GM19099 (cell line): ENCODE results near the gene ACACA.

Source experiments
- POLR2A ChIP-seq: IDR thresholded peaks from 3 replicates; pipeline ENCODE4 v1.6.1; 2011; ENCODE audit warnings: low read depth; ENCODE audit not compliant: insufficient read length; ENCODE audit errors: extremely low read depth

The ACACA gene

DNA sequence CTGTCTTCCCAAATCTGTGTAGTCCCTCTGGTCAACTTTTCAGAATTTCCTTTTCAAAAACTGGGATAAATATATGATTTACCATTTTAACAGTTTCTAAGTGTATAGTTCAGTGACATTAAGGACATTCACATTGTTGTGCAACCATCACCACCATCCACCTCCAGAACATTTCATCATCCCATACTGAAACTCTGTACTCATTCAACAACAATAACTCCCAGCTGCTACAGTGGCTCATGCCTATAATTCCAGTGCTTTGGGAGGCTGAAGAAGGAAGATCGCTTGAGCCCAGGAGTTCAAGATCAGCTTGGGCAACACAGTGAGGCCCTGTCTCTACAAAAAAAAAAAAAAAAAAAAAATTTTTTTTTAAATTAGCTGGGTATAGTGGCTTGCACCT, 326.9 kb downstream of the ACACA start:
- TF ChIP-seq POLR2A: no peak

DNA sequence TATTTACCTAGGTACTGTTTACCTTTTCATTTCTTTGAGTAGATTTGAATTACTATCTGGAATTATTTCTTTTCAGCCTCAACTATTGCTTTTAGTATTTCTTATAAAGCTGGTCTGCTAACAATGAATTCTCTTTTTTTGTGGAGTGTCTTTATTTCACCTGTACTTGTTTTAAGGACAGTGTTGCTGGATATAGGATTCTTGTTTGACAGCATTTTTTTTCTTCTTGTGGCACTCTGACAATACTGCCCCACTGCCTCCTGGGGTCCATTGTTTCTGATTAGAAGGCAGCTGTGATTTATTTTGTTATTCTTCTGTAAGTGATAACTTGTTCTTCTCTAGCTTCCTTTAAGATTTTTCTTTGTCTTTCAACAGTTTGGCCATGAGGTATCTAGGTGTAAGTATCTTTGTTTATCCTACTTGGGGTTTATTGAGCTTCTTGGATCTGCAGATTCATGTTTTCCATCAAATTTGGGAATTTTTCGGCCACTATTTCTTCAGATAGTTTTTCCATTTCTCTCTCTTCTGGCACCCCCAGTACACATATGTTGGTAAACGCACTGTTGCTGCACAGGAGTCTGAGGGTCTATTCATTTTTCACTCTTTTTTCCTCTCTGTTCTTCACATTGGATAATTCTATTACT, 327.4 kb downstream of the ACACA start:
- TF ChIP-seq POLR2A: no peak

DNA sequence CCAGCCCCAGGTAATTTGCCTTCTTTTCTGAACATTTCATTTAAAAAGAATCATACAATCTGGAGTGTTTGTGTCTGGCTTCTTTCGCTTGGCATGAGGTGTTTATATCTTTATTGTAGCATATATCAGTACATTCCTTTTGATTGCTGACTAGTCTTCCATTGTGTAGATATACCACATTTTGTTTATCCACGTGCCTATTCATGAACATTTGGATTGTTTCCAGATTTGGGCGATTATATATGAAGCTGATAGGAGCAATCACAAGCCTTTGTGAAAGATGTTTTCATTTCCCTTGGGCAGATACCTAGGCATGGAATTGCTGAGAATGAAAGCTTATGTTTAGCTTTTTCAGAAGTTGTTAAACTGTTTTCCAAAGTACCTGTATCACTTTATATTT, 337.5 kb downstream of the ACACA start:
- no peak for TF ChIP-seq POLR2A

DNA sequence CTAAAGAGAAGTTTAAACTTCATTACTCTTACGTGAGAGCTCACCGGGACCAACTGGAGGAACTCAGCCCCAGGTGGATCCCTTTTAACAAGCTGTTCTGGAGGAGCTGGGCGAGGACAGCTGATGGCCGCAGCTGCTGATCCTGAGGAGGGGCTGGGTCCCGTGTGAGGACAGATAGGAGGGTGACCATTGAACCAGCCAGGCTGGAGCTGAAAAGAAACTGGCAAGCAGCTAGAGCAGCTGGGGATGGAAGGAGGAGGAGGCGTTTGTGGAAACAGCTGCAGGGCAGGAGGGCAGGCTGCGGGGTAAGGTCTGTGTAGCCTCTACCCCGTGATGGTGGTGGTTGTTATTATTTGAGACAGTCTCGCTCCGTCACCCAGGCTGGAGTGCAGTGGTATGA, 338.4 kb downstream of the ACACA start:
- TF ChIP-seq POLR2A: no peak

DNA sequence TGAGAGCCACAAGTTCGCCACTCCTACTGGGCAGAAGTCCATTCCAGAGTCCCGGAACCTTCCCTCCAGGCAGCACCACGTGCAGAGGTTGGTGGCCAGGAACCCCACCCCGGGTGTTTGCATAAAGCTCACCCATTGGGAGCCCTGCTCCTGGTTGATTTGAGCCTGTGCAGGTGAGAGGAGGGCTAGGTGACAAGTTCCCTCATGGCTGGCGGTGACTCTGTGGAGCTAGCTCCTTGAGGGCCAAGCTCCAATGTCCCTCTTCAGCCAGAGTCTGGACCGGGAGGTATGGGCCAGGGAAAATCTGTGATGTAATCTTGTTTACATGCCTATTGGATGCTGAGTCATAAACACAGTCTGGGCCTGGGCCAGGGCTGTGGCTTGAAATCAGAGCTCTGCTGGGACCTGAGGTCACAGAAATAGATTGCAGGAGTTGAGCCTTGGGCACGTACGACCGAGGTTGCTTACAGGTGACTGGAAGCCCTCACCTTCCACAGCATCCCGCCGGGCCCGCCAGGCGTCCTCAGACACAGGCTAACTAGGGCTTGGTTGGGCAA, 339.0 kb downstream of the ACACA start:
- TF ChIP-seq POLR2A: no peak

DNA sequence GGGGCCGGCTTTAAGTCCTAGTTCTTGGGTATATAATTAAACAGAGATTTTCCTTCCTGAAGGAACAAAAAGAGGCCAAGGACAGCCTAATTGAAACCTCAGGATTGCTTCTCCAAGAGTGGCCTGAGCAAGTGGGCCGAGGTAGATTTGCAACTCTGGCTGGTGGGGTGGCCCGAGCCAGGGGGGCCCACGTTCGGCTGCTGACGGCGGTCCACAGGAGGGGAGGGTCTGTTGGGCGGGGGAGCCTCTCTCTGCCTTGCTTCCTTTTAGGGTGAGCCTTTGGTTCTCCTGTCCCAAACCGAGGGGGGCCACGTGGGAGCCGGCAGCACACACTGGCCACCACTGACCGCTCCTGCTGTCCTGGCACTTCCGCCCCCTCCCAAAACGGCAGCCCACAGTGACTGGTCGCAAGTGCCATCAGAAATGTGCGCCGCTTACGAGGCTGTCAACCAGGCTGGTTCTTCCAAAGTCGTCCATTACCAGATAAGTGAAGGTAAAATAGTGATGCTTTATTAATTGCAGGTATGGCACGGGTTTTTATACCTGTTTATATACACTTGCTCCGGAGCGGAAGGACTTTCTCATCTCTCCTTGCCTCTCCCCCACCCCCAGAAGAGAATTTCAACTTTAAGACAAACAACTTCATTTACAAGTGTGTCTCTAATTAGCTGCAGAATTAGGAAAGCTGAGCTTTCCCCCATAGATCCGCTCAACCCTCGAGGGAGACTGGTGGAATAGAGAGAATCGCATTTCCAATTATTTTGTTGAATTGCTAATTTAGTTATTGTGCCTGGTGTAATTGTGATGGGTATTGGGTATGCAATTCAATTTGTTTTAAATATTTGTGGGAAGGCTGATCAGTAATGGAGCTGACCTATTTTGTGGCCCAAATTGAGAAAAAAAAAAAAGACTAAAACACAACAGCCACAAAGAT, 340.0 kb downstream of the ACACA start:
- no peak for TF ChIP-seq POLR2A

DNA sequence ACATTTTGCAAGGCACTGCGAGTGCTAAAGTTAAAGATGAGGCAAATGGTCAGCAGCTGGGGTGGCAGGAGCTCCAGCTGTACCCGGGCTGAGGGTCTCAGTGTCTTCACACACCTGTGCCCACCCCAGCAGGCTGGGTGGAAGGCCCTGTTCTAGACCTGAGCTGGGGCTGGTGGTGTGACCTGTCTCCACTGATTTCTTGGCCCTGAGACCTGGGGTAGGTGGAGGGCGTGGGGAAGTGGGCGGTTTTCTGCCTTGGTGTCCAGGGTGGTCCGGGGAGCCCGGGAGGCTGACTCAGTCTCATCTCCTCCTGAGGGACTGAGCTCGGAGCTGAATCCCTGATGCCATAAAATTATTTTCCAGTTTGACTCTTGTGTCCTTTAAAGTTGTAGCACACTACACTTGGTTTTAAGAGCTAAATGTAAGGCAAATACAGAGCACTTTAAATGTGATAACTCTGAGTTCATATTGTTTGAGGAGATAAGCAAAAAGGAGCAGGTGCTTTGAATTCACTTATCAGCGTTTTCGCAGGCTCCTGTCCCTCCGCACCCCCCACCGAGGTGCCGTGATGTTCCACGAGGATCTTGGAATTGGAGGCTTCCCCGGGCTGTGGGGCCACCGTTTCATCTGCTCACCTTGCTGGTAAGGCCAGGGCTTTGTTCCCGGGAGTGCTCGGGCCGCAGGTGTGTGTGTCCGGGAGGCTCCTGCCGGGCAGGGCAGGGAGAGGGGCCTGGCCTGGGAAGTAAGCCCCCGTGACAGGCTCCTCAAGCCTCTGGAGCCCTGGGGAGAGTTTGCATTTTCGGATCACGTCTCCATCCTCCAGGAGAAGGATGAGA, 340.9 kb downstream of the ACACA start:
- no peak for TF ChIP-seq POLR2A

DNA sequence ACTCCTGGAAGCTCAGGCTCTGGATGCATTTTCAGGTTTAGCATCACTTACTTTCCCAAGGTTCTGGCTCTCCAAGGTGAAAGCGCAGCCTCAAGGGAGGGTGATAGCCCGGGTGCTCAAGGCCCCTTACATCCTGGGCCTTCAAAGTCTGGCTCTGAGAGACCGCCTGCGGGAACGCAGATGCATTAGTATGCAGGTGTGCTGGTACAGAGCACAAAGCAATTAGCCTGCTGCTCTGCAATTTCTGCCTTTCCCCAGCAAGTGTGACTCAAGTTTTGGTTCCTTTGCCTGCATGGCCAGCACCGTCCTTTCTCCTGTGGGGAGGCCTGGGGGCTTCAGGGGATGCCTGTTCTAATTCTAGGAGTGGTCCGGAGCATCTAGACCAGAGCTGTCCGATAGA, 341.7 kb downstream of the ACACA start:
- no peak for TF ChIP-seq POLR2A

DNA sequence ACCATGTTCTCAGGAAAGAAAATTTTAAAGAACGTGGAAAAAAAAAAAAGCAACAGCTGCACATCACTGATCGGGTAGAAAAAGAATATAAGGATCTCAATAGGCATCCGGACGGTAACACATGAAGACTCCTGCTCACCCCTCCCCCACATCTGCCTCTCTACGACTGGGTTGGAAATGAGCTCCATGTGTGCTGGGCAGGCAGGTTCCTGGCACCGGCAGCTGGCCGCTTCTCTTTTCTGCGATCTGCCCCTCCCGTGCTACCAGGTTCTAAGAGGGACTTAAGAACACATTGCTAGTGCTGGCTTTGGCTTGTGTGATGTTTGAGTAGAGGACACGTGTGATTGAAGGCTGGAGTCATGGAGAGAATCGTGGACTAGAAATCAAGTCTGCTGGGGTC, 342.4 kb downstream of the ACACA start:
- TF ChIP-seq POLR2A: no peak

DNA sequence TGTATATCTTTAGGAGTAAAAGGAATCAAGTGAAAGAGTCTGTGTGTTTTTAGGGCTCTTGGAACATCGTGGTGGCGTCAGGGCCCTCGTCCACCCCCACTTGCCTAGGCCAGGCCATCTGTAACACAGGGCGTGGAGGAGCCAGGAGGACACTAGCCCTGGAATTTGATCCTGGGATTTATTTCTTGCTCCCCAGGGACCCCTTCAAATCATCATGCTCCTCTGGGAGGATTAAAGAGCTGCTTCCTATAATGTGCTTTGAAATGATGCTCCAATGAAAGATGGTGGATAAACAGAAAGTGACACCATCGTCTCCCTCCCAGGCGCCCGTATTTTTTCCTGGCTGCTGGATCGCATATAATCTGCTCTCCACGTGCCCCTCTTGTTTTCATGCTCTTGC, 344.6 kb downstream of the ACACA start:
- no peak for TF ChIP-seq POLR2A

DNA sequence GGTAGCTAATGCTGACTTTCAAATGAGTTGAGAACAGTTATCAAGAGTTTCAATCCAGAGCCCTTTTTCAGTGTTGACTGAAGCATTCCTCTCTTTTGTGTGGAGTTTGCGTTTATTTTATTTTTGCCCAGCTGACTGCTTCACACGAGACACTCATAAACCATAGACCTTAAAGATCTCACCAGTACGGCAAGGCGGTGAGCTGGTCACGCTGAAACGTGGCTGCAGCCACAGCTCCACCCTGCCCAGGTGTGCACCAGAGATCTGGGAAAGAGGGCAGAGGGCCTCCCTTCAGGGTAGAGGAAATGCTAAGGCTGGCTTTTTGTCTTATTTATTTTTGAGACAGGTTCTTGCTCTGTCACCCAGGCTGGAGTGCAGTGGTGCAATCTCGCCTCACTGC, 345.7 kb downstream of the ACACA start:
- TF ChIP-seq POLR2A: no peak

DNA sequence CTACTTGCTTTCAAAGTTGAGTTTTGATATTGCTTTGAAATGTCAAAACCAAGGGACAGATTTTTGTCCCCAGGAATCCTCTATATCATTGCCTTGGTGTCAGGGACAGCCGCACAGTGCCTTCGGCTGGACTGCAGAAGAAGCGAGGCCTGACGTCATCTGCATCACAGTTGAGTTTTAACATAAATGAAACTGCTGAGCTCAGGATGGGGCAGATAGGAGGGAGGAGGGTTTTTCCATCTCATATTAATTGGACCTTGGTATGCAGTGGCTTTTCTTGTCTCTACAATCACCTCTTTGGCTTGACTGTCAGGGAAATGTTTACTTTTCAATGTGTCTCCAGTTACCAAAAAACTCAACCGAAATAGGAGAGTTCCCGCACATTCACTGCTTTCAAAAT, 346.5 kb downstream of the ACACA start:
- no peak for TF ChIP-seq POLR2A

DNA sequence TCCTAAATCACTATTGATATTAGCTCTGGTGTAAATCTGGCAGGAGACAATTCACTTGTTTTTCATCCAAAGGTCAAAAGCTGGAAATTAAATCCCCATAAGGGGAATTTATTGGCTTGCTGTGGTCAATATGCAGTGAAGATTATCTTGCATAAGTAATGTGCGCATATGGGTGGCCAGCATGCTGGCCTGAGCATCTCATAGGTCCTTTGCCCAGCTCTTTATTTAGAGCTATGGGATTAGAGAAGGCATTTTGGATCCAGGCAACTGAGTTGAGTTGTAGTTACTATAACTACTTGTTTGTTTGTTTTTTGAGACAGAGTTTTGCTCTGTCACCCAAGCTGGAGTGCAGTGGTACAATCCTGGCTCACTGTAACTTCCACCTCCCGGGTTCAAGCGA, 347.1 kb downstream of the ACACA start:
- TF ChIP-seq POLR2A: no peak

DNA sequence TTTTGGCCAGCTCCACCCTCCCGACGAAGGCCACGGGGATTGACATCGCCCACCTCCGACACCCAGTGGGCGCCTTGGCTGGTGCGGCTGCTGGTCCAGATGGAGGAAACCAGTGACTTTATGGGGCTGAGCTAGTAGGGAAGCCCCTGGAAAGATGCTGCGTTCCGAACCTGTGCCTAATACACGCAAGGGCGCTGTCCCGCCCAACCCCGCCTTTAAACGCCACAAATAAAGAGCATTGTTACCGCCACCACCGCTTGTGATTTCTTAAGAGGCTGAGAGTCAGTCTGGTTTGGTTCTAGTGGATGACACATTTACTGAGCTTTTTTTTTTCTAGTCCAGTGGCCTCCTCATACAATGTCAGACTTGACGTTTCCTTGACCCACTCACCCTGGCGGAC, 350.0 kb downstream of the ACACA start:
- no peak for TF ChIP-seq POLR2A

DNA sequence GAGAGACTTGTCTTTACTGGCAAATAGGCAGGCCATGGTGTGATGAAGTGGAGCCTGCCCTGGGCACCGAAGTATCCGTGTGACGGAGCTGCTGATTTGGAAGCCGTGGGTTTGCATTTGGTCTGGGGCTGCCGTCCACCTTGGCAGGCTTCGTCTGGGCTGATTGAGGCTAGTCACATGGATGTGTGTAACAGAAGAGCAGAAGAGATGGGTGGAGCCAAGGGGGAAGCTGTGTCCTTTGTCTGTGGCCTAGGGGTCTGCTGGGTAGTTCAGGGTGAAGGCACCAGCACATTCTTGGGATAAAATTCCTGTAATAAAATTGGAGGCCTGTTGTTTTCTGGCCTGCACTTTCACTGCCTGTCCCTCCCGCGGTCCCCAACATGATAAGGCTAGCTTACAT, 351.7 kb downstream of the ACACA start:
- TF ChIP-seq POLR2A: no peak

DNA sequence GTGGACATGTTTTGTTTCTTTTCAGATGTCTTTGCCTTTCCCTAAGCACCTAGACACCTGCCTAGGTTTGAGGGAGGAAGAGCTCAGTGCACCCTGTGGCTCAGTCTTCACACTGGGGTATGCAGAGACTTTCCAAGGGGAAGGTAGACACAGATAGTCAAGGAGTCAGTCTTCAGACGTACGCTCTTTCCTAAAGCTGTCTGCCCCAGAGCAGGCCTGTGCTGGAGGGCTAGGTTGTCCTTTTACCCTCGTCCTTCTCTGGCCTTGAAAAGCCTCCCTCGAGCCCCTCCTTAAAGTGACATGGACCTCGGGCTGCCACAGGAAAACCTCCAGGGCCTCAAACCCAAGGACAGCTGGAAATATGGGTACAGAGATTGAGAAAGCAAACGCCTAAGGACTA, 354.2 kb downstream of the ACACA start:
- no peak for TF ChIP-seq POLR2A

DNA sequence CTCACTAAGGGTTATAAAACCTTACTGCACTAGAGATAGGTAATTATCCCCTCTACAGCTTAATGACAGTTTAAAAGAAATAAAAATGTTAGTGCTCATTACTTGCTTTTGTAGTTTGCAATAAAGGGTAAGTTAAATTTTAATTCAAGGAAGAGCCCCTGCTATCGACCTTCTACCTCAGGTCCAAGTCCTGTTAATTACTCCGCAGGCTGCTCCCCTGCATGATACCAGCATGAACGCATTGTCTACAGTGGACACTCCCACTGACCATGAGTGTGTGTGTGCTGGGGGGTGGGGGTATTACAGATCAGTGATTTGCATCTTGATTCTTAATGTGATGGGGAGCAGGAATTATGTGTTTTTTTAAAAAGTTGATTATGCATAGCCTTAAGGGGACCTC, 354.8 kb downstream of the ACACA start:
- no peak for TF ChIP-seq POLR2A
